CD4-positive, alpha-beta T cell treated with Interleukin-4 for 1 hour (primary cell): ENCODE data around the gene NEK1.

Experiments
- DNase-seq, 2 donors: peaks; one replicate each; pipeline ENCODE4 v3.0.0-alpha.2; 2020 to 2022

Gene NEK1

GRCh38 chr4:169416997-169417396 is 195.4 kb downstream of the NEK1 start:
- no peak for DNase-seq

DNA sequence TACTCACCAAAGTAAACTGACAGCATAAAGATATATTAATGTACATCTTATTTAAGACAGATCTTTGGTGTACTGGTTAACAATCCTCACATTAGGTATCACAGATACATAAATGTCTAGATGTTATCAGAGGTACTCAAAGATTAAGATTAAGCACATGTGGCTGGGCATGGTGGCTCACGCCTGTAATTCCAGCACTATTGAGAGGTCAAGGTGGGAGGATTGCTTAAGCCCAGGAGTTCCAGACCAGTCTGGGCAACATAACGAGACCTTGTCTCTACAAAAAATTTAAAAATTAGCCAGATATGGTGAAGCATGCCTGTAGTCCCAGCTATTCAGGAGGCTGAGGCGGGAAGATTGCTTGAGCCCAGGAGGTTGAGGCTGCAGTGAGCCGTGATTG is 195.9 kb downstream of the NEK1 start:
- DNase-seq = no peak

GRCh38 chr4:169414913-169415312 is 197.5 kb downstream of the NEK1 start:
- DNase-seq = no peak

DNA sequence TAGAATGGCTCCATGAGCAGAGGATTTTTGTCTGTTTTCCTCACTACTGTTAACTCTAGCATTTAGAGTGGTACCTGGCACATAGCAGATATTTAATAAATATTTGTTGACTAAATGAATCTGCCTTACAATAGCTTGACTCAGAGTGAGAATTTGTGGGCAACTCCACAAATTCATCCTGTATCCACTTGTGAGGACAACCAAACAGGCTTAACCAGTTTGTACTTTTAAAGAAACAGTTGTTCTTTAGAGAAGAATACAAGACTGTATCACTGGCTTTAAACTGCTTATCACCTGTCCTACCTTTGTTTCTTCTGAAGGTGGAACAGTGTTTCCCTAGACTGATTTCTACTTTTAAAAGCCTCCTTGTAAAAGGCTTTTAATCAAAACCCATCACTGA is 200.3 kb downstream of the NEK1 start:
- DNase-seq = no peak

DNA sequence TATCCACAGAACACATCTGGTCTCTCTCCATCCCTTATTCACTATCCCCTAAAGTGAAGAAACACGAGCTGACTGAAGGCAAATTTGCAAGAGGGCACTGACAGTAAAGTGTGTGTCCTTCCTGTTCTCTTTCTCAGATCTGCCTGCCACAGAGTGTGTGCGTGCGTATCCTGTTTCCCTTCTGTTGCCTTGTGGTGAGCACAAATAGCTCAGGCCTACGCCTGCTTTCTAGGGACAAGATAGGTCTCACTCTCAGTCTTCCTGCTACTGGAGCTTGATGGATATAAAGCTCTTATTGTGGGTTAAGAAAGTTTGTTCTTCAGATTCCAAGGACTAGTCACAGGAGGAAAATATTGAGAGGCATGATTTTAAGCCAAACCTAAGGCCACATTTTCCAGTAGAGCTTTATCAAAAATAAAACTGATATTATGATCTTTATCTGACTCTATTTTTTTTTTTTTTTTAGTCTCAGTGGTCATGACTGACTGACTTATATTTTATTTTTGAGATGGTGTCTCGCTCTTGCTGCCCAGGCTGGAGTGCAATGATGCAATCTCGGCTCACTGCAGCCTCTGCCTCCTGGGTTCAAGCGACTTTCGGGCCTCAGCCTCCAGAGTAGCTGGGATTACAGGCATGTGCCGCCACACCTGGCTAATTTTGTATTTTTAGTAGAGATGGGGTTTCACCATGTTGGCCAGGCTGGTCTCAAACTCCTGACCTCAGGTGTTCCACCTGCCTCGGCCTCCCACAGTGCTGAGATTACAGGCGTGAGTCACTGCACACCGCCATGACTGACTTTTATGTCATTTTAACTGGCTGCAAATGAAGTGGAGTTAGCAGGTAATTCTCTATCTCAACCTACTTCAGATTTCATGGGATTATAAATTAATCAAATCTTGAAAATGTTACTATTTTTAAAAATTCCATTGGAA is 201.3 kb downstream of the NEK1 start:
- DNase-seq = peak; percentile 60 to 66

DNA sequence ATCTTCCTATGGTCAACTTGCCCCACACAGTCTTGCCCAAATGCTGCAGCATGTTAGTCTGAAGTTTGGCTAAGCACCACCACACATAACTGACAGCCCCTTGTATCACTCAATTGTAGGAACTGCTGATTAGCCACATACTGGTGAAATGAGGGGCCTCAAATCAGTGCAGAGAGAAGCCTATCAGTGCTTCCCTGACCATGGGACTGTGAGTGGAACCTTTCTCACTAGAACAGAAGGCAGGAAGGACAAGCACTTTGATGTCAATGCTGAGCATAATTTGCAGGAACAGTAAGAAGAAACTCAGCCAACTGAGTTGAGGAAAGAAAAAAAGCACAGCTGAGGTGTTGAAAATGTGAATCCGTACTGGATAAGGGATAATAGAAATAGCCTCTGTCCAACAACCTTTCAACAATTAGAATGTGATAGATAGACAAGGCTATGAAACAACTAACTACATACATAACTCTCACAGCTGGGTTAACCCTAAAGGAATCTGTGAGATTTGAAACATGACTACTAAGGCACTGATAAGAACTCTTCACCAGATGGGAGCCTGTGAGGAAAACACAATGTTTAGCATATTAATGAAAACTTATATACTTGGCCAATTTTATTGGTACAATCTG is 205.1 kb downstream of the NEK1 start:
- DNase-seq = no peak

DNA sequence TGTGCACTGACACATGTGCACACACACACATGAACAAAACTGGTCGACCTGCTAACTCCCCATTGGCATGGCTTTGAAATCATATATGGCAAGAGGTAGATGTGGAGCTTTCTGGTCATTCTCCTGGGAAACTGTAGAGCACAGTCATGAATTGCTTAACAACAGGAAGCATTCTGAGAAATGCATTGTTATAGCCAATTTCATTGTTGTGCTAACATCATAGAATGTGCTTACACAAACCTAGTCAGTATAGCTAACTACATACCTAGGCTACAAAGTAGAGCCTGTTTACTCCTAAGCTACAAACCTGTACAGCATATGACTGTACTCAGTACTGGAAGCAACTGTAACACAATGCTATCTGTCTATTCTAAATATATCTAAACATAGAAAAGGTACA is 207.4 kb downstream of the NEK1 start:
- DNase-seq = no peak

DNA sequence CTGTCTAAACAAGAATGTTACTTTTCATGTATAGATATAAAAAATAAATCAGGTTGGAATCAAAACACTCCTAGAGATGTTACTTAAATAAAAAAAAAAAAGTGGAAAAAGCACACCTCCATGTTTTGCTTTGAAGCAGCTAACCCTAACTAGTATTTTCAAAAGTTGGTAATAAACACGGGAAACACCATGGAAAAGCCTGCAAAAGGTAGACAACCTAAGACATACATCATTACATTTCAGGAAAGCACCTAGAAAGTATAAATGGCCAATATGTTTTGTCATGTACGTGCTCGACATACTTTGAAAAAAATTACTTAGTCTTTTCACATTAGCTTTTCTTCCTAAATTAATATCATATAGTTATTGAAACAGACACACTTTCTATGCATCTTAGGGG is 211.6 kb downstream of the NEK1 start:
- DNase-seq = no peak

- DNase-seq = no peak
Measured at GRCh38 chr4:169399976-169400767, 212.2 kb downstream of the NEK1 start.

- no peak for DNase-seq
Measured at GRCh38 chr4:169398316-169398715, 214.1 kb downstream of the NEK1 start.

- no peak for DNase-seq
Measured at GRCh38 chr4:169397762-169398161, 214.6 kb downstream of the NEK1 start.

GRCh38 chr4:169385376-169385775 is 227.0 kb downstream of the NEK1 start:
- no peak for DNase-seq

DNA sequence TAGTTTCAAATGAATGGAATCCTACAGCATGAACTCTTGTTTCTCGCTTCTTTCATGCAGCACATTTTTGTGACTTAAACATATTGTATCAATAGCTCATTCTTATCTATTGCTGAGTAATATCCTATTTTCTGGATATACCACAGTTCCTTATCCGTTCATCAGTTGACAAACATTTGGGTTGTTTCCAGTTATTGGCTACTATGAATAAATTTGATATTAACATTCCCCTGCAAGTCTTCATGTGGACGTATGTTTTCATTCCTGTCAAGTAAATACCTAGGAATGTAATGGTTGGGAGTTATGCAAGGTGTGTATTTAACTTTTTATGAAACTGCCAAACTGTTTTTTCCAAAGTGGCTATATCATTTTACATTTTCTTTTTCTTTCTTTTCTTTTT is 227.6 kb downstream of the NEK1 start:
- DNase-seq = no peak

DNA sequence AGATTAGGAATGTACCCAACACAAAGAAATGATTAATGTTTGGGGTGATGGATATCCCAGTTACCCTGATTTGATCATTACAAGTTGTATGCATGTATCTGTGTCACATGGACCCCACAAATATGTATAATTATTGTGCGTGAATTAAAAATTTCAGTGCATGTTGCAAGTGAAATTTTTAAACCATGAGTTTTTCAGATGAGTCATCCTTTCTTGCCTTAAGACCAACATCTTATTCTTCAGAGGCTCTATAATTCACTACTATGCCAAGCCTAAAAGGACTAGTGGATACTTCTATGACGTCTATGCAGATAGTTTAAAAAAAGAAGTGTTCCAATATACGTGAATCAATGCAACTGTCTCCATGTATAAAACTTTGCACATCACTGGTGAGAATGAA is 228.7 kb downstream of the NEK1 start:
- DNase-seq = no peak

DNA sequence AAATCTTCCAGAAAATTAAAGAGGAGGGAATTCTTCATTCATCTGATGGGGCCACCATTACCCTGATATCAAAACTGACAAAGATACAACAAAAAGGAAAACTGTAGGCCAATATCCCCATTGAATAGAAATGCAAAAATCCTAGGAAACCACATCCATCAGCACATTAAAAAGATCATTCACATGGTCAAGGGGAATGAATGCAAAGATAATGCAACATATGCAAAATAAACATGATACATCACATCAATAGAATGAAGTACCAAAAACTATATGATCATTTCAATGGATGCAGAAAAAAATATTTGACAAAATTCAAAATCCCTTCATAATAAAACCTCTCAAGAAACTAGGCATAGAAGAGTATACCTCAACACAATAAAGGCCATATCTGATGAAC is 232.7 kb downstream of the NEK1 start:
- no peak for DNase-seq

GRCh38 chr4:169377367-169377766 is 235.0 kb downstream of the NEK1 start:
- no peak for DNase-seq

DNA sequence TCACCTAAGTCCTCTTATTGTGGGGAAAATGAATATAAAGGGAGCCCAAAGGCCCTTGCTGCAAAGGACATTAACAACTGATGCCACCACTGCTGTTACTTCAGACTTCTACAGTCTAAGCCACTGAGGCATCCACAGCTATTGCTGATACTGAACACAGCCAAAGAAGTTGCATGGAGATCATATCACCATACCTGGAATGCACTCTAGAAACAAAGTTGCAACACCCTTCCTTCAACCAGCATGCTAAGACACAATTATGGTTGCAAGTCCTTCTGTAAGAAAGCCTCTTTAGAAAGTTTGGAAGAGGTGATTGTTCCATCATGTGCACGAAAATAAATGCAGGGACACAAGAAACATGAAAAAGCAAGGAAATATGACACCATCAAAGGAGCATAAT is 236.0 kb downstream of the NEK1 start:
- no peak for DNase-seq

GRCh38 chr4:169372791-169373190 is 239.6 kb downstream of the NEK1 start:
- no peak for DNase-seq

- no peak for DNase-seq
Measured at GRCh38 chr4:169369634-169370033, 242.7 kb downstream of the NEK1 start.

- DNase-seq = no peak
Measured at GRCh38 chr4:169367826-169368225, 244.6 kb downstream of the NEK1 start.

DNA sequence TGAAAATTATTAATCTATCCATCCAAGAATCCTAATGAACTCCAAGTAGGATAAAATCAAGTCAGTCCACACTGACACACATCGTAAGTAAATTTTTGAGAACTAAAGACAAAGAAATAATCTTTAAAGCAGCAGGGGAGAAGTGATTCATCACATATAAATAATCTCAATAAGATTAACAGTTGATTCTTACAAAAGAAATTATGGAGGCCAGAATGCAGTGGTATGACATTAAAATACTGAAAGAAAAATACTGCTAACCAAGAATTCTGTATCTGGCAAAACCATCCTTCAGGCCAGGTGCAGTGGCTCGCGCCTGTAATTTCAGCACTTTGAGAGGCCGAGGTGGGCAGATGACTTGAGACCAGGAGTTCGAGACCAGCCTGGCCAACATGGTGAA is 245.6 kb downstream of the NEK1 start:
- no peak for DNase-seq

GRCh38 chr4:169362607-169363006 is 249.8 kb downstream of the NEK1 start:
- no peak for DNase-seq

GRCh38 chr4:169361756-169362155 is 250.6 kb downstream of the NEK1 start:
- no peak for DNase-seq

- no peak for DNase-seq
Measured at GRCh38 chr4:169359961-169360360, 252.4 kb downstream of the NEK1 start.
